SK-N-SH (cell line): ENCODE measurements around the gene TTC7B.

Source experiments
- CTCF ChIP-seq: fragments of 200-600 bp; sonication (generic); IDR thresholded peaks from 2 replicates; pipeline ENCODE4 v1.6.1; 2017; ENCODE audit warnings: antibody characterized with exemption, mild to moderate bottlenecking, moderate library complexity
- EP300 ChIP-seq, 2 experiments: IDR thresholded peaks; 2 replicates each; pipeline versions ENCODE4 v1.4.0 to v1.6.1; 2012; ENCODE audit warnings: borderline replicate concordance in 1 of 2, low read depth in 1 of 2, low read length in 1 of 2
- EZH2phosphoT487 ChIP-seq: fragments of 200-600 bp; sonication (generic); IDR thresholded peaks from 2 replicates; pipeline ENCODE4 v1.6.1; 2017; ENCODE audit warnings: low read depth, mixed run types, mild to moderate bottlenecking, antibody characterized with exemption, moderate library complexity, borderline replicate concordance
- FOXM1 ChIP-seq: IDR thresholded peaks from 2 replicates; pipeline ENCODE4 v1.4.0; 2012; ENCODE audit warnings: low read depth, mild to moderate bottlenecking
- POLR2AphosphoS5 ChIP-seq: IDR thresholded peaks from 2 replicates; pipeline ENCODE4 v1.6.1; 2012; ENCODE audit warnings: low read depth, low read length
- RAD21 ChIP-seq: IDR thresholded peaks from 2 replicates; pipeline ENCODE4 v1.6.1; 2012; ENCODE audit warnings: mild to moderate bottlenecking, low read length
- RCOR1 ChIP-seq: fragments of 150-350 bp; IDR thresholded peaks from 2 replicates; pipeline ENCODE4 v1.6.1; 2017; ENCODE audit warnings: antibody characterized with exemption, low read length
- REST ChIP-seq: IDR thresholded peaks from 2 replicates; pipeline ENCODE4 v1.6.1; 2012; ENCODE audit warnings: mild to moderate bottlenecking, low read depth, low read length, moderate library complexity
- RFX5 ChIP-seq: IDR thresholded peaks from 2 replicates; pipeline ENCODE4 v1.6.1; 2012; ENCODE audit warnings: mild to moderate bottlenecking, improper control_type of control experiment, low read length
- SMC3 ChIP-seq: IDR thresholded peaks from 2 replicates; pipeline ENCODE4 v1.6.1; 2012; ENCODE audit warnings: low read depth, low read length, improper control_type of control experiment
- TAF1 ChIP-seq: IDR thresholded peaks from 2 replicates; pipeline ENCODE4 v1.6.1; 2012; ENCODE audit warnings: low read depth, mild to moderate bottlenecking, low read length, moderate library complexity, borderline replicate concordance
- USF2 ChIP-seq: fragments of 150-350 bp; IDR thresholded peaks from 2 replicates; pipeline ENCODE4 v1.6.1; 2017; ENCODE audit warnings: antibody characterized with exemption, low read length, low read depth, borderline replicate concordance

DNA sequence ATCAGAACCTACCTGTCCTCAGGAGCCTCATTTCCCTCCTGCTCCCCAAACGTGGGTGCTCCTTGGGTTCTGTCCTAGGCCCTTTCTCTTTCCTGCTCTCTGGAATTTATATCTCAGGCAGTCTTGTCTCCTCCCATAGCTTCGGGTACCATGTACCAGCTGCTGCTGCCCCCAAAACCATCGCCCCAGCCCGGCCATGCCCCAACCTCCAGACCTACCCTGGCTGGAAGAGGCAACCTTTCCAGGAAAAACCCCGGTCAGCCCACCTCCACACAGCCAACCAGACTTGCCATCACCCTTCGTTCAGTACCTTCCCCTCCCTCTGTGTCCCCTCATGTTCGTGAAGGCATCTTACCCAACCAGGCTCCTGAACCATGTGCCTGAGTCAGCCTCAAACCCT lies 254.3 kb downstream of the TTC7B start:
- TF ChIP-seq CTCF: no peak
- TF ChIP-seq RFX5: no peak
- no peak for TF ChIP-seq SMC3
- no peak for TF ChIP-seq REST
- TF ChIP-seq RAD21: no peak
- TF ChIP-seq POLR2AphosphoS5: no peak
- TF ChIP-seq FOXM1: no peak
- TF ChIP-seq USF2: no peak
- no peak for TF ChIP-seq TAF1
- no peak for TF ChIP-seq RCOR1
- no peak for TF ChIP-seq EZH2phosphoT487
- no peak for TF ChIP-seq EP300 (IDR thresholded peaks at IDR 0.05; ENCODE audit: borderline replicate concordance in 1 of 2, low read depth in 1 of 2, low read length in 1 of 2)
